Mucosa of descending colon (tissue), 3 donors: Measurements from ENCODE around the gene TPP1. TPM values are rescaled to one million over a fixed set of nuclear protein-coding genes. Genes with fewer than 3 reads are reported as not detected.

Source experiments
- ATAC-seq: fragments of 200-7000 bp; cut with Tn5 transposase; one replicate; pipeline ENCODE4 v1.9.1; 2020; ENCODE audit warnings: mild to moderate bottlenecking, moderate library complexity
- DNase-seq, 3 donors: peaks; one replicate each; pipeline ENCODE4 v3.0.0-alpha.2; 2020
- H3K36me3 ChIP-seq: fragments of 200-600 bp; one replicate; pipeline ENCODE4 v1.8.0; 2021; ENCODE audit warnings: low read depth, mild to moderate bottlenecking
- H3K4me1 ChIP-seq: fragments of 200-600 bp; one replicate; pipeline ENCODE4 v1.8.0; 2021; ENCODE audit warnings: low read depth, mild to moderate bottlenecking
- H3K4me3 ChIP-seq: fragments of 200-600 bp; one replicate; pipeline ENCODE4 v1.8.0; 2021; ENCODE audit warnings: mild to moderate bottlenecking
- H3K9me3 ChIP-seq: fragments of 200-600 bp; one replicate; pipeline ENCODE4 v1.8.0; 2021; ENCODE audit warnings: mild to moderate bottlenecking
- intact Hi-C, 2 donors: fragments of 100-400 bp; cut with DNase I in 1 of 2; cut with micrococcal nuclease in 1 of 2; formaldehyde crosslinking; loops; one replicate each; pipeline versions ENCODE4 v1.11.0 to v1.11.1; 2022; cut with DNase I, micrococcal nuclease
- total RNA-seq, 3 donors: library from RNA; stranded (reverse); fragmentation: NEBNext Ultra II Directional in 2 of 3; extraction: Animal tissue kit (Norgen Biotek cat#: 25700) in 2 of 3; gene quantifications; one replicate each; pipeline versions ENCODE4 v1.2.1 to v1.2.4, GENCODE V29; 2021 to 2023
- TF ChIP-seq, protein P1 (sequence below): fragments of 200-600 bp; IDR thresholded peaks from one replicate; pipeline ENCODE4 v1.8.0; 2022; ENCODE audit warnings: antibody characterized with exemption, mild to moderate bottlenecking
- donor health status: DM: no; HTN: no; CAD: no; lungs with moderate emphysema.
- donor health status: DM: no; HTN: no; CAD: no.
- donor health status: DM: no; HTN: yes; CAD: no.

The TPP1 gene
- total RNA-seq, 3 donors from 2014 or later = 86.4 to 116 (median 93.8) TPM

DNA sequence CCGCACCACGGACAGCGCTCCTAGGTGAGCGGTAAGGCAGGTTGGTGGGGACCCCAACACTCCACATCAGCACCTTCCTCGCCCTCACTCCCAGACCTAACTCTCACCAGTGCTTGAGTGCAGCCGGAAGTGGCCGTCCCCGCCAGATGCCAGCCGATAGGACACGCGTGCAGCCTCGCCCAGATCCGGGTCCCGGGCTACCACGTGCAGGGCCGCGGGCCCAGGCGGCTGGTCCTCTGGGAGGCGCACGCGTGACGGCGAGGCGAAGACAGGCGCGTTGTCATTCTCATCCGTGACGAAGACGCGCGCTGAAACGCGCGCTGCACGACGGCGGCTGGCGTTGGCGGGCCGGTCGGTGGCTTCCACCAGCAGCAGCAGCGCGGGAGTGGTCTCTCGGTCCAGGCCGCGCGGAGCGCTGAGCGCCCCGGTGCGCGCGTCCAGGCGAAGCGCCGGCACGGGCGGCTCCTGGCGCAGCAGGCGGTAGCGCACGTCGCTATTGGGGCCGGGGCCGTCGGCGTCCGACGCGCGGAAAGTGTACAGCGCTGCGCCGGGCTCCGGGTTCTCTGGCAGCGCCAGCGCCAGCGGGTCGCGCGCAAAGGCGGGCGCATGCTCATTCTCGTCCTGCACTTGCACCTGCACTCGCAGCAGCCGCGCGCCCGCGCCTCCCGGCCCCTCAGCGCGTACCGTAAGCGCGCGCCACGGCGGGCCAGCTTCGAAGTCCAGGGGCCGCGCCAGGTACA lies 10.8 kb upstream of the TPP1 start:
- Histone ChIP-seq H3K4me3 (no peak overlapping the region), H3K36me3 (no peaks in the 10 kb centered on the region), H3K4me1 (peaks cover 3% of the 10 kb centered on the region), H3K9me3 (no peaks in the 10 kb centered on the region)
- ATAC-seq (peak; percentile 64), DNase-seq (peak in 2 of 3 donors; percentile 60 to 65)
- intact Hi-C loops = no loop called here
- TF ChIP-seq, protein P1, sequence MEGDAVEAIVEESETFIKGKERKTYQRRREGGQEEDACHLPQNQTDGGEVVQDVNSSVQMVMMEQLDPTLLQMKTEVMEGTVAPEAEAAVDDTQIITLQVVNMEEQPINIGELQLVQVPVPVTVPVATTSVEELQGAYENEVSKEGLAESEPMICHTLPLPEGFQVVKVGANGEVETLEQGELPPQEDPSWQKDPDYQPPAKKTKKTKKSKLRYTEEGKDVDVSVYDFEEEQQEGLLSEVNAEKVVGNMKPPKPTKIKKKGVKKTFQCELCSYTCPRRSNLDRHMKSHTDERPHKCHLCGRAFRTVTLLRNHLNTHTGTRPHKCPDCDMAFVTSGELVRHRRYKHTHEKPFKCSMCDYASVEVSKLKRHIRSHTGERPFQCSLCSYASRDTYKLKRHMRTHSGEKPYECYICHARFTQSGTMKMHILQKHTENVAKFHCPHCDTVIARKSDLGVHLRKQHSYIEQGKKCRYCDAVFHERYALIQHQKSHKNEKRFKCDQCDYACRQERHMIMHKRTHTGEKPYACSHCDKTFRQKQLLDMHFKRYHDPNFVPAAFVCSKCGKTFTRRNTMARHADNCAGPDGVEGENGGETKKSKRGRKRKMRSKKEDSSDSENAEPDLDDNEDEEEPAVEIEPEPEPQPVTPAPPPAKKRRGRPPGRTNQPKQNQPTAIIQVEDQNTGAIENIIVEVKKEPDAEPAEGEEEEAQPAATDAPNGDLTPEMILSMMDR = no peak

DNA sequence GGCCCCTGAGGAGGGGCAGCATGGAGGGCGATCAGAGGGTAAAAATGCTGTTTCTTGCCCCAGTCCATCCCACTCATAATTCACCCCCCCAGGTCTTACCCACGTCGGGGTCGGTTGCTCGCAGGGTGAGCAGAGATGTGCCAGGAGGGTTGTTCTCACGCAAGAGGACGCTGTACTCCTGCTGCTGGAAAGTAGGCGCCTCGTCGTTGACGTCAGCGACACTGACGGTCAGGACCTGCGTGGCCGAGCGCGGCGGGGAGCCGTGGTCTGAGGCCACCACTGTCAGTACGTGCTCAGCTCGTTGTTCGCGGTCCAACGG lies 10.3 kb upstream of the TPP1 start:
- H3K36me3 ChIP-seq = no peaks in the 10 kb centered on the region
- intact Hi-C loops = no loop called here
- DNase-seq (no peak), ATAC-seq (no peak)
- TF ChIP-seq, protein P1 = no peak
- H3K4me1 ChIP-seq = peaks cover 3% of the 10 kb centered on the region
- H3K9me3 ChIP-seq = no peaks in the 10 kb centered on the region
- no peak overlapping the region for H3K4me3 ChIP-seq

DNA sequence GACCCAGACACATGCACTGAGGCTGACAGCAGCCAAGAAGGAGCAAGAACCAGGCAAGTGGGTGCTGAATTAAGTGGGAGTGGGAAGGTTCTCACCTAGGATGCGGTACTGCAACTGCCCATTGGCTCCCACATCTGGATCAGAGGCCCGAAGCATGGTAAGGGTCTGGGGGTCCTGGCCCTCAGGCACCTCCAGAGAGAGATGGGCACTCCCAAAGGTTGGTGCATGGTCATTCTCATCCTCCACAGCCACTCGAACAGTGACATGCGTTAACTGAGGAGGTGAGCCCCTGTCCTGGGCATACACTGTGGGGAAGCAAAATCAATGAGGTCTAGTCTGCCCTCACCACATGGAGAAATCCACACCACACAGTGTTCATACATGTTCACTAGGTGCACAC lies 9.3 kb upstream of the TPP1 start:
- Histone ChIP-seq H3K4me3 (no peak overlapping the region), H3K36me3 (no peaks in the 10 kb centered on the region), H3K4me1 (peaks cover 3% of the 10 kb centered on the region), H3K9me3 (no peaks in the 10 kb centered on the region)
- DNase-seq (no peak), ATAC-seq (no peak)
- TF ChIP-seq, protein P1 = no peak
- intact Hi-C loops = no loop called here

DNA sequence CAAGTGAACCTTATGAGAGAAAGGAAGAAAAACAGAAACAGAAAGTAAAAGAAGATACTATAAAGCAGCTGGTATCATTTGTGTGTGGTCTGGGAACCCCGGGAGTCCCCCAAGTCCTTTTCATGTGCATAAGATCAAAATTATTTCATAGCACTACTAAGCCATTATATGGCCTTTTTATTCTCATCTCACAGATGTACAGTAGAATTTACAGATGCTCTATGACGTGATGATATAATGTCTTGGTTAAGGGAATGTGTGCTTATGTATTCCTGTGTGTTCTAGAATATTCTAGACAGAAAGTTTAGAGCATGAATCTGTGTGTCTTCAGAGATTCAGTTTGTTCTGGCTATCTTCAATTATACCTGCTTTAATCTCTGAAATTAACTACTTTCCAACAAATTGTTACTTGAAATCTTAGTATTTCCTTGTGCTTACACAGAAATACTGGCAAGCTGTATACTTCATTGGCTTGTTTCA lies 8.6 kb upstream of the TPP1 start:
- no peaks in the 10 kb centered on the region for H3K36me3 ChIP-seq
- intact Hi-C loops = no loop called here

DNA sequence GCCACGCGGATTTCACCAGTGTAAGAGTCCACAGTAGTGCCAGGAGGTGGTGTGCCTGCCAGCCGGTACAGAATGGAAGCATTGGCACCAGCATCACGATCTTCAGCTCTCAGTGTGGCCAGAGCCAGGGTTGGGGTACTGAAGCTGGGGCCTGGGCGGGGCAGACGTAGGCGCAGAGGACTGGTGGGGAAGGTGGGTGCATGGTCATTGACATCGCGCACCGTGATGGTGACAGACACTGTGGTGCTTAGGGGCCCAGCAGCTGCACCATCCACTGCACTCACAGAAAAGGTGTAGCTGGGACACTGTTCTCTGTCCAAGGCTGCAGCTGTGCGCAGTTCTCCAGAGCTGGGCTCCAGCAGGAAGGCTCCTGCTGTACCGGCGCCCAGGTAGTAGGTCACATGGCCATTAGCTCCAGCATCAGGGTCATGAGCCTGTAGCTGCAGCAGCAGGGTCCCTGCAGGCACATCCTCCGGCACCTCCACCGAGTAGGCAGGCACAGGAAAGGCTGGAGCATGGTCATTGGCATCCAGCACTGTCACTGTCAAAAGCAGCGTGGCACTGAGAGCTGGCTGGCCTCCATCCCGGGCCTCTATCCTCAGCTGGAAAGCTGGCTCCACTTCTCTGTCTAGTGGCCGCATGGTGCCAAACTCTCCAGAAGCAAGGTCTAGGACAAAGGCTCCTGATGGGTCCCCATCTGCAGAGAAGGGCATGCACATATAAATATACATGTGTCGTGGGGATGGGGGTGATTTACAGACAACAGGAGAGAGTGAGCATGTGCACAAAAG lies 7.9 kb upstream of the TPP1 start:
- intact Hi-C loops = no loop called here
- H3K9me3 ChIP-seq = no peaks in the 10 kb centered on the region
- peaks cover 3% of the 10 kb centered on the region for H3K4me1 ChIP-seq
- TF ChIP-seq, protein P1 = no peak
- no peaks in the 10 kb centered on the region for H3K36me3 ChIP-seq
- no peak overlapping the region for H3K4me3 ChIP-seq
- DNase-seq (peak in 1 of 3 donors; percentile 45), ATAC-seq (no peak)

More for the DNA sequence above, 8.6 kb upstream of the TPP1 start:
- Histone ChIP-seq H3K4me1 (peaks cover 3% of the 10 kb centered on the region), H3K9me3 (no peaks in the 10 kb centered on the region), H3K4me3 (no peak overlapping the region)
- TF ChIP-seq, protein P1 = no peak
- DNase-seq = no peak
- ATAC-seq = no peak
